Measurements from ENCODE around the gene SOX2. TPM values are rescaled to one million over a fixed set of nuclear protein-coding genes. Genes with fewer than 3 reads are reported as not detected.

SOX2 gene
- total and polyA plus RNA-seq, 2 of the 13 experiments (the other 11 are each of a cell fraction or from before 2014, with no cell fraction given): not detected

DNA sequence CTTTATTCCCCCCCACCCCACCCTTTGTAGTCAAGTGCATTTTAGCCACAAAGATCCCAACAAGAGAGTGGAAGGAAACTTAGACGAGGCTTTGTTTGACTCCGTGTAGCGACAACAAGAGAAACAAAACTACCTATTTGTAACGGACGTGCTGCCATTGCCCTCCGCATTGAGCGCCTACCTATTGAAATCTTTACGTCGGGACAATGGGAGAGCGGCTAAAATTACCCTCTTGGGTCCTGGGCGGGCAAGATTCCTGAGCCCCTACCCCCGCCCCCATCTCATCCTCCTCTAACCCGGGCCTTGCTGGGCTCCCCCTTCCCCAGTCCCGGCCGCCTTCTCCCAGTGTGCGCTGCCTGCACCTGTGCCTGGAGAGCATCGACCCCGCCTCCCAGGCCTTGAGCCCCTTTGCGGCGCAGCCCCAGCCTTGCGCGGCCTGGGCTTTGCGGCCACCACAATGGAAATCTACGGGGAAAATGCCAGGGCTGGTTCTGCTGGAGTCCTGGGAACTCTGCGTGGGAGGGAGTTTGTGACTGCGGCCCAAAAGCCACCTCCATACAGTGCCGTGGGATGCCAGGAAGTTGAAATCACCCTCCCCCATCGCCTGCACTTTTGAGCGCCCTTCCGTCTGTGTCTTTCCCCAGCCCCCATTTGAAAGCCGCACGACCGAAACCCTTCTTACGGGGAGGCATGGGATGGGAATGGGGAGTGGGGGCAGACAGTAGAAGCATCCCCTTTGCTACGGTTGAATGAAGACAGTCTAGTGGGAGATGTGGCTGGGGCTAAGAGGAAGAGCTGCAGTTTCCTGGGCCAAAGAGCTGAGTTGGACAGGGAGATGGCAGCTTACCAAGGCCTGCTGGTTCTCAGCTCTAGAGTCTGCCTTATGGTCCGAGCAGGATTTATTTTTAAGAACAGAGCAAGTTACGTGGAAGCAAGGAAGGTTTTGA lies 1.1 kb upstream of the SOX2 start:
- FAIRE-seq (no peak), DNase-seq (ENCODE audit: low spot score) (no peak), ATAC-seq (peak; percentile 17)
- Histone ChIP-seq H3K4me2 (ENCODE audit: low read depth, low read length) (peak overlapping the region; percentile 47; the same call in 1 of the 2 replicates), H3K27me3 (ENCODE audit: control insufficient read depth in 1 of 2, insufficient read depth in 2 of 2, low read length in 2 of 2) (peaks cover 4 to 45% of the 10 kb centered on the region in 2 experiments; a peak in 3 of 5 replicates), H3K9me3 (ENCODE audit: low read length) (no peaks in the 10 kb centered on the region), H3K27ac (ENCODE audit: extremely low read length, insufficient read depth, low read length) (no peak overlapping the region), H3K36me3 (replicated peaks in 1 of 2; ENCODE audit: control insufficient read depth in 1 of 2, insufficient read depth in 2 of 2, low read length in 2 of 2) (no peaks in the 10 kb centered on the region), H4K20me1 (ENCODE audit: insufficient read depth, low read length) (no peaks in the 10 kb centered on the region), H3K79me2 (ENCODE audit: insufficient read depth, low read length) (no peaks in the 10 kb centered on the region), H3K4me3 (replicated peaks in 1 of 3; ENCODE audit: insufficient read depth in 1 of 3, low read depth in 2 of 3, low read length in 3 of 3) (no peak overlapping the region), H3K9ac (ENCODE audit: insufficient read depth, low read depth, low read length) (no peak overlapping the region), H3K4me1 (ENCODE audit: insufficient read depth, low read length) (peaks cover 11% of the 10 kb centered on the region; the same call in 1 of the 2 replicates), H2AFZ (ENCODE audit: low read length) (no peak overlapping the region)
- no peak for TF ChIP-seq FLYWCH1 (CRISPR knock-in tag; IDR thresholded peaks at IDR 0.05)
- TF ChIP-seq, protein P1, sequence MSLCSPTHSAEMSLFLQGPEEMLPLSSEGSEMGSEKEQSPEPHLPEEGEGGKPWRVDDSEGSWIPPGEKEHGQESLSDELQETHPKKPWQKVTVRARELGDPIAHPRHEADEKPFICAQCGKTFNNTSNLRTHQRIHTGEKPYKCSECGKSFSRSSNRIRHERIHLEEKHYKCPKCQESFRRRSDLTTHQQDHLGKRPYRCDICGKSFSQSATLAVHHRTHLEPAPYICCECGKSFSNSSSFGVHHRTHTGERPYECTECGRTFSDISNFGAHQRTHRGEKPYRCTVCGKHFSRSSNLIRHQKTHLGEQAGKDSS (CRISPR knock-in tag; IDR thresholded peaks at IDR 0.05; ENCODE audit: borderline replicate concordance, low read depth): no peak
- in situ Hi-C loops (cut with HindIII; ENCODE audit: extremely low pct_ligation_motif_present, low pct_unique_long_range_greater_than_20kb): loop anchor here (25.0 kb wide), 1 partner anchor 777 kb away; no protein-coding TSS in a partner anchor
- 79% methylated on average over 35 of the region's 37 CpGs for WGBS (ENCODE audit: low lambda C conversion rate)
- BruUV-seq (replicated peaks): no TSS peak
- CTCF ChIA-PET (ENCODE audit: low intra/inter-chr PET ratio, low total read pairs): interaction anchor here (1.3 to 2.5 kb wide), 4 partner anchors 547 to 973 kb away, joined by 5 to 23 read pairs (median 6); no protein-coding TSS in a partner anchor
- intact Hi-C loops (cut with micrococcal nuclease; ENCODE audit: unreplicated experiment): loop anchor here (1.0 kb wide), 1 partner anchor 426 kb away; no protein-coding TSS in a partner anchor
- POLR2A ChIA-PET: no interaction called here

DNA sequence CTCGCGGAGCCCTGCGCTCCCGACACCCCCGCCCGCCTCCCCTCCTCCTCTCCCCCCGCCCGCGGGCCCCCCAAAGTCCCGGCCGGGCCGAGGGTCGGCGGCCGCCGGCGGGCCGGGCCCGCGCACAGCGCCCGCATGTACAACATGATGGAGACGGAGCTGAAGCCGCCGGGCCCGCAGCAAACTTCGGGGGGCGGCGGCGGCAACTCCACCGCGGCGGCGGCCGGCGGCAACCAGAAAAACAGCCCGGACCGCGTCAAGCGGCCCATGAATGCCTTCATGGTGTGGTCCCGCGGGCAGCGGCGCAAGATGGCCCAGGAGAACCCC lies 464 bp downstream of the SOX2 start:
- Histone ChIP-seq H3K4me3 (replicated peaks in 1 of 3; ENCODE audit: insufficient read depth in 1 of 3, low read depth in 2 of 3, low read length in 3 of 3) (peak overlapping the region in 2 of 3 experiments; percentile 31 to 57; a peak in 3 of 6 replicates), H3K36me3 (replicated peaks in 1 of 2; ENCODE audit: control insufficient read depth in 1 of 2, insufficient read depth in 2 of 2, low read length in 2 of 2) (no peaks in the 10 kb centered on the region), H3K9ac (ENCODE audit: insufficient read depth, low read depth, low read length) (no peak overlapping the region), H3K4me2 (ENCODE audit: low read depth, low read length) (peak overlapping the region; percentile 47), H3K4me1 (ENCODE audit: insufficient read depth, low read length) (peaks cover 11% of the 10 kb centered on the region; the same call in 1 of the 2 replicates), H2AFZ (ENCODE audit: low read length) (no peak overlapping the region), H3K9me3 (ENCODE audit: low read length) (no peaks in the 10 kb centered on the region), H3K27me3 (ENCODE audit: control insufficient read depth in 1 of 2, insufficient read depth in 2 of 2, low read length in 2 of 2) (peaks cover 4 to 48% of the 10 kb centered on the region in 2 experiments; a peak in 3 of 5 replicates), H4K20me1 (ENCODE audit: insufficient read depth, low read length) (no peaks in the 10 kb centered on the region), H3K27ac (ENCODE audit: extremely low read length, insufficient read depth, low read length) (no peak overlapping the region), H3K79me2 (ENCODE audit: insufficient read depth, low read length) (no peaks in the 10 kb centered on the region)
- BruUV-seq (replicated peaks): no TSS peak
- no peak for FAIRE-seq
- DNase-seq (ENCODE audit: low spot score): no peak
- POLR2A ChIA-PET: no interaction called here
- intact Hi-C loops (cut with micrococcal nuclease; ENCODE audit: unreplicated experiment) (no loop called here), in situ Hi-C loops (cut with HindIII; ENCODE audit: extremely low pct_ligation_motif_present, low pct_unique_long_range_greater_than_20kb) (loop anchor here (25.0 kb wide), 1 partner anchor 775 kb away; no protein-coding TSS in a partner anchor)
- CTCF ChIA-PET (ENCODE audit: low intra/inter-chr PET ratio, low total read pairs): interaction anchor here (1.3 kb wide), 1 partner anchor 547 kb away, joined by 5 read pairs; no protein-coding TSS in a partner anchor
- ATAC-seq: peak; percentile 57
- WGBS (ENCODE audit: low lambda C conversion rate): 2% methylated on average over 22 of the region's 44 CpGs
- TF ChIP-seq ARHGAP35 (CRISPR knock-in tag; IDR thresholded peaks at IDR 0.05; ENCODE audit: borderline replicate concordance) (no peak), ZNF558 (CRISPR knock-in tag; IDR thresholded peaks at IDR 0.05; ENCODE audit: borderline replicate concordance) (no peak), TBL1XR1 (IDR thresholded peaks at IDR 0.05; ENCODE audit: borderline replicate concordance, low read length, partially characterized antibody) (no peak), TOPORS (CRISPR knock-in tag; IDR thresholded peaks at IDR 0.05) (no peak), TCF7L2 (IDR thresholded peaks at IDR 0.05; ENCODE audit: low read depth, low read length) (no peak), HOXA3 (CRISPR knock-in tag; IDR thresholded peaks at IDR 0.05) (no peak), ZNF501 (CRISPR knock-in tag; IDR thresholded peaks at IDR 0.05) (no peak), ZNF547 (CRISPR knock-in tag; IDR thresholded peaks at IDR 0.05) (no peak), SMAD3 (CRISPR knock-in tag; IDR thresholded peaks at IDR 0.05) (no peak), ZSCAN22 (CRISPR knock-in tag; IDR thresholded peaks at IDR 0.05) (no peak), RFX3 (CRISPR knock-in tag; IDR thresholded peaks at IDR 0.05) (no peak), ZNF20 (CRISPR knock-in tag; IDR thresholded peaks at IDR 0.05) (no peak), SNAI1 (CRISPR knock-in tag; IDR thresholded peaks at IDR 0.05; ENCODE audit: borderline replicate concordance) (no peak)
- TF ChIP-seq, protein P2, sequence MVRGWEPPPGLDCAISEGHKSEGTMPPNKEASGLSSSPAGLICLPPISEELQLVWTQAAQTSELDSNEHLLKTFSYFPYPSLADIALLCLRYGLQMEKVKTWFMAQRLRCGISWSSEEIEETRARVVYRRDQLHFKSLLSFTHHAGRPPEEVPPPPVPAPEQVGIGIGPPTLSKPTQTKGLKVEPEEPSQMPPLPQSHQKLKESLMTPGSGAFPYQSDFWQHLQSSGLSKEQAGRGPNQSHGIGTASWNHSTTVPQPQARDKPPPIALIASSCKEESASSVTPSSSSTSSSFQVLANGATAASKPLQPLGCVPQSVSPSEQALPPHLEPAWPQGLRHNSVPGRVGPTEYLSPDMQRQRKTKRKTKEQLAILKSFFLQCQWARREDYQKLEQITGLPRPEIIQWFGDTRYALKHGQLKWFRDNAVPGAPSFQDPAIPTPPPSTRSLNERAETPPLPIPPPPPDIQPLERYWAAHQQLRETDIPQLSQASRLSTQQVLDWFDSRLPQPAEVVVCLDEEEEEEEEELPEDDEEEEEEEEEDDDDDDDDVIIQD (CRISPR knock-in tag; IDR thresholded peaks at IDR 0.05; ENCODE audit: low read depth): no peak
